ENCODE measurements around the gene HSD17B11.
"Not testable (repeated sequence)": the region's sequence is repeated elsewhere in the genome, so short reads cannot be mapped to it uniquely, and the experiment has no call there.

The HSD17B11 gene

DNA sequence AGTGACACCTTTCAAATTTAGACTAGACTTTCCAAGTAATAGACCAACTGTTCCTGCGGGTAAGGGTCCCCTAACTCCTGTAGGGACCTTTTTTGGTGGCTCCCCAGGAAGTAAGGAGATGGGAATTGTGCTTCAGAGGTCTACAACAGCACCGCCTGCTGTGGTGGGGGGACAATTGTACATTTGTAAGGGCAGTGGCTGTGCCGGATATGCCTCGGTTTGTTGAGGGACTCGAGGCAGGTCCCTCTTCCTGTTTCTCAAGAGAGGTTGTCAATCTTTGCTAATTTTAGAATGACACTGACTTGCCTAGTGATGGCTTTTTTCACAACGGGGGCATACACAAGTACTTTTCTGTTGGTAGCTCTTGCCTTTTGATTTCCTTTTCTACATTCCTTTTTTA is 15.5 kb upstream of the HSD17B11 start:
- DNase-seq, result no peak

DNA sequence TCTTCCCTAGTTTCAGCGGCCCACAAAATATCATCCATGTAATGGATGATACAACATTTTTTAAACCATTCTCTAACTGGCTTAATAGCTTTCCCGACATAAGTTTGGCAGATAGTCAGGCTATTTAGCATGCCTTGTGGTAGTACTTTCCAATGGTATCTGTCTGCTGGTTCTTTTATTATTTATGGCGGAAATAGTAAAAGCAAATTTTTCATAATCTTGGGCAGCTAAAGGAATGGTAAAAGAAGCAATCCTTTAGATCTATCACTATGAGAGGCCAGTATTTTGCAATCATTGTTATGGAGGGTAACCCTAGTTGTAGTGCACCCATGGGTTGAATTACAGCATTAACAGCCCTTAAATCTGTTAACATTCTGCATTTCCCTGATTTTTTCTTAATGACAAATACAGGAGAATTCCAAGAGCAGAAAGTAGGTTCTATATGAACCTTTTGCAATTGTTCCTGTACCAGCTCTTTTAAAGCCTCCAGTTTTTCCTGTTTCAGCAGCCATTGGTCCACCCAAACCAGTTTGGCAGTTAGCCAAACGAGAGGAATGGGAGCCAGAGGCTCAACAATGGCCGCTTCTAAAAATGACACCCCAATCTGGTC is 14.3 kb upstream of the HSD17B11 start:
- no peak for DNase-seq

GRCh38 chr4:87403732-87404131 is 12.7 kb upstream of the HSD17B11 start:
- DNase-seq, result not testable (repeated sequence)

GRCh38 chr4:87399954-87400353 is 9.0 kb upstream of the HSD17B11 start:
- no peak for DNase-seq

- no peak for DNase-seq
Measured at GRCh38 chr4:87399148-87399547, 8.2 kb upstream of the HSD17B11 start.

GRCh38 chr4:87395851-87396250 is 4.9 kb upstream of the HSD17B11 start:
- not testable (repeated sequence) for DNase-seq

DNA sequence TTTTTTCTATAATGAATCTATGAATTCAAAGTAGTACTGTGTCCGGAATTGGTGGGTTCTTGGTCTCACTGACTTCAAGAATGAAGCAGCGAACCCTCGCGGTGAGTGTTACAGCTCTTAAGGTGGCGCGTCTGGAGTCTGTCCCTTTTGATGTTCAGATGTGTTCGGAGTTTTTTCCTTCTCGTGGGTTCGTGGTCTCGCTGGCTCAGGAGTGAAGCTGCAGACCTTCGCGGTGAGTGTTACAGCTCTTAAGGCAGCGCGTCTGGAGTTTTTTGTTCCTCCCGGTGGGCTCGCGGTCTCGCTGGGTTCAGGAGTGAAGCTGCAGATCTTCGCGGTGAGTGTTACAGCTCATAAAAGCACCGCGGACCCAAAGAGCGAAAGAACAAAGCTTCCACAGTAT is 4.1 kb upstream of the HSD17B11 start:
- DNase-seq, result not testable (repeated sequence)

DNA sequence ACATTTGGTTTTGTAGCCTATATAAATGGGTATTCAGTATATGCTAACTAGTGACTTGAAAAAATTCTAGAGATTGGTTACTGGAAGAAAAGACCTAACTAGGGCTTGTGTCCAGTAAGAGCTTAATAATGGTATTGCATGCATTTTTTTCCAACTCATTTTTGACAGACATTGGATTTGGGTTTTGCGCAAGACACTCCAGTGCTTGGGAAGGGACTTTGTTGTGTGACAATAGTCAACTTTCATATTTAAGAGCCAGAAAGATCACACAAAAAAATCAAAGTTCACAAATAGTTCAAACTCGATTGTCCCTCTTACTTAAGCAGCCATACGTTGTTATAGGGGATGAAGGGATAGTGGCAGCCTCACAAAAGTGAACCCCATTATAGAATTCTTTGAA is 1.2 kb upstream of the HSD17B11 start:
- DNase-seq, result no peak

DNA sequence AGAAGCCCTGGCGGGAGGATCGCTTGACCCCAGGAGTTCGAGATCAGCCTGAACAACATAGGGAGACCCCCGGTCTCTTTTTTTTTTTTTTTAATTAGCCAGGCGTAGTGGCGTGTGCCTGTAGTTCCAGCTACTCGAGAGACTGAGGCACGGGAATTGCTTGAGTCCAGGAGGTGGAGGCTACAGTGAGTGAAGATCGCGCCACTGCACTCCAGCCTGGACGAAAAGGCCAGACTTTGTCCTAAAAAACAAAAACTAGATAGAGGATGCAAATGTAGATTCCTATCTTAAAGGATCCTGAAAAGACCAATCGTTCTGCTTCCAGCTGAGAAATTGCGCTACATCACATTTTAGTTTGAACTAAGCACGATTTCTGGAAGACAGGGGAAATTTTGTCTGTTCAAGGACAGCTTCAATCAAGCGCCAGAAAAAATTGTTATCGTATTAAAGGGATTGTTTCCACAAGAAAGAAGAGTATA is 627 bp upstream of the HSD17B11 start:
- DNase-seq, result peak in 2 of 51 donors; percentile 41 to 73

GRCh38 chr4:87390551-87390890 is 467 bp downstream of the HSD17B11 start:
- DNase-seq, result no peak

- not testable (repeated sequence) for DNase-seq
Measured at GRCh38 chr4:87390055-87390454, 933 bp downstream of the HSD17B11 start.

DNA sequence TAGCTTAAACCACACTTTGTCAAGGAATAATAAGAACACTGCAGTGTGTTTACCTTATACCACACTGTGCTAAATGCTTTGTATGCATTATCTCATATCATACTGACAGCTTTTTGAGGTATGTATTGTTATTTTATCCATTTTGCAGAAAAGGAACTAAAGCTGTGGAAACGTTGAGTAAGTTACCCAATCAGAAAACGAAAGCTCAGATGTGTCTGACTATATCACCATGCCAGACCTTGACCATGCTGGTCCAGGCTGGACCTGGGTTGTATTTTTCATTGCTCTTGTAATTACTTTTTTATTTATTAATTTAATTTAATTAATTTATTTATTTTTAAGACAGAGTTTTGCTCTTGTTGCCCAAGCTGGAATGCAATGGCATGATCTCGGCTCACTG is 2.1 kb downstream of the HSD17B11 start:
- DNase-seq, result no peak

DNA sequence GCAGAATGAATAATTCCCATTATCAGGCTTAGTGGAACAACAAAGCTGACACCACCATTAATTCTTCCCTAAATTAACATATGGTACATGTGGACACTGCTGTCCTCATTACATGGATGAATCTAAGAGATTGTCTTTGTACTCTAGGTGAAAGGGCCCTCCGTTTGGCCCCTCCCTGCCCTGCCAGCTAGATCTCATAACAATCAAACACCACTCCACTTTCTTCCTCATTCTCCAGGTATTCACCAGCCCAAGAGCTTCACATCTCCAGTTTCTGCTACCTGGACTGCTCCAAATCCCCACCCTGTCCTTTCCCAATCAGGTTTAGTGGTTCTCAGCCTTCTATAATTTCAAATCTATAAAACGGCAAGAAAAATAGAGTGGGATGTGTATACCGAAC is 3.8 kb downstream of the HSD17B11 start:
- DNase-seq, result no peak

- DNase-seq, result not testable (repeated sequence)
Measured at GRCh38 chr4:87384466-87385132, 6.4 kb downstream of the HSD17B11 start.

DNA sequence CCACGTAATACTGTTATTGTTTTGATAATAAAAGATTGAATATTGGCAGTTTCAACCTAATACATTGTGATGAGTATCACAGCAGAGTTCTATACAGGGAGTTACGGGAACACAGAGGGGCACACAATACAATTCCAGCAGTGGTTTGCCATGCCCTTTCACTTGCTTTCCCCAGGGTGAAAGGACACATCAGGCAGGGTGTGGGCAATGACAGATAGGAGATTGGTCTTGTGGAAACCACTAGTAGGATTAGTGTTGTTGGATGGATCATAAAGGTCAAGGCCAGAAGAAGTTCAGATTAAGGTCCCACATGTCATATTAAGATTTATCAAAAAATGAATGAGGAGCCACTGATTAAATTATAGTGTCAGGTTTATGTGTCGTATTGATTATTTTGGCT is 8.1 kb downstream of the HSD17B11 start:
- DNase-seq, result no peak

DNA sequence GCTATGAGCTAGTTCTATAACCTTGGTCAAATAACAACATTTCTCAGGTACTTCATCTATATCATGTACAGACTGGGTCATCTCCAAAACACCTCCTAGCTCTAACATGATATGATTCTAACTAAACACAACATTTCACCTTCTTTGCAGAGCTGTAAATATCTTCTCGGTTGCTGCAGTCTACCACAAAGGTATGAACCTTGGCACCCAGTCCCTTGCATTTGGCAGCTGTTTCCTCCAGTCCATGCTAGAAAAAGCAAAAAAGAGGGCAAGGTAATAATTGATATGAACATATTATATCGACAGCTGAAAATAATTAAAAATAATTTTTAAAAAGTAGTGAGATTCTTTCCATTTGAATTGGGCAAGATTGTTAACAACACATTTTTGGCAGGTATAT is 8.9 kb downstream of the HSD17B11 start:
- DNase-seq, result no peak

GRCh38 chr4:87377816-87378215 is 13.2 kb downstream of the HSD17B11 start:
- no peak for DNase-seq

DNA sequence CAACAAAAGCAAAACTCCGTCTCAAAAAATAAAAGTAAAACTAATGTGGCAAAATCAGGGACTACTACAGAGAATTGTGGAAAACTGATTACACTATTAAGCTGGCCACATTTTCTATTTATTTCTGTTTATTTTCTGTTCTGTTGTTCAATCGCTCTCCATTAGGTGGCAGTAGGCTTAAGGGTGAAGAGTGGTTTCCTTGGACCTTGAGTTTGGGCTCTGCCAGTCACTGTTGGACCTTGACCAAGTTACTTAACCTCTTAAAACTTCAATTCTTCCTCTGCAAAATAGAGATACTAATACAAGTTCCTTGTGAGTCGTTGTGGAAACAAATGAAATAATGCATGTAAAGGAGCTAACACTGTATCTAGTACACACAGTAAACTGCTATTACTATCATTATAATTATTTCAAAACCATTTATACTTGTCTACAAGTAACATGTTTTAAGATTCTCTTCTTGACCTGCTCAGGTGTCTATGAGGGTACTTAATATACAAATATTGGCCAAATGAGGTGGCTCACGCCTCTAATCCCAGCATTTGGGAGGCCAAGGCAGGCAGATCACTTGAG is 15.2 kb downstream of the HSD17B11 start:
- peak in 8 of 51 donors; percentile 1 to 35 (median 7) for DNase-seq

- no peak for DNase-seq
Measured at GRCh38 chr4:87370068-87370467, 20.9 kb downstream of the HSD17B11 start.

- DNase-seq, result no peak
Measured at GRCh38 chr4:87366521-87367162, 24.3 kb downstream of the HSD17B11 start.

DNA sequence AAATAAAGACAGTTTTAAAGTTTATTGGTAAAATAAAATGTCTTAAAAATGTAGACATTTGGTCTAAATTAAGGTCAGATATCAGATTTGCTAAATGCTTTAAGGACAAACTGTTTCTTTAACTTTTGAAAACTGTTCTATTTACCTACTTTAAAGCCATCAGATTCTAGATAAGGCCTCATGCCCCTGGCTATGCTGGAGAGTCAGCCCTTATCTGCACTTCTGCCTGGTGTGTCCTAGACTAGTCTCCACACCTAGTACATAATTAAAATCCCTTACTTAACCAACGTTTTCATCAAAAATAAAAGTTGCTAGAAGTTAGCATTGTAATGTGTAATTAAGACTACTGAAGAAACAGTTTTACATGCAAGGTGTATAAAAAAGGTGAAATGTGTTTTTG is 25.6 kb downstream of the HSD17B11 start:
- DNase-seq, result no peak

DNA sequence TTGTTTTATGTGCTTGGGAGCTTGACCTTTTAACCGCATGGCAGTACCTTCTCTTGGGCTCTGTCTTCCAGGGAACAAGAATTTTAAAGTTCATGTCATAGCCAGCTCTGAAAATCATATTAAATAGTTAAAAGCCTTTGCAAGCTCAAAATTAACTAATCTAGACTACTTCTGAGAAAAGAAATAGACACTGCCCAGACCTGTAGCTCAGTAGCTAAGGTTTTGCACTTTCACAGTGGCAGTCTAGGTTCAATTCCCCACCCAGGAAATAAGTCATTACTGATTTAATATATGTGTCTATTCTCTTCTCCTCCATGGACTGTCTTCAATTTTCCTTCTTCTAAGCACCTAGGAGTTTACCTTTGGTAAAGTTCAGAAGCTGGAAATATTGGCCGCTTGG is 27.4 kb downstream of the HSD17B11 start:
- DNase-seq, result no peak

All from hypothalamus (tissue), 51 donors.